Activated CD4-positive, alpha-beta T cell treated with anti-CD3 and anti-CD28 coated beads, Interleukin-2, amount 50 U/mL, for 1 hour (primary cell): Measurements from ENCODE around the gene FRS3.

Experiments
- DNase-seq: peaks from one replicate; pipeline ENCODE4 v3.0.0-alpha.2; 2020

Gene FRS3

DNA sequence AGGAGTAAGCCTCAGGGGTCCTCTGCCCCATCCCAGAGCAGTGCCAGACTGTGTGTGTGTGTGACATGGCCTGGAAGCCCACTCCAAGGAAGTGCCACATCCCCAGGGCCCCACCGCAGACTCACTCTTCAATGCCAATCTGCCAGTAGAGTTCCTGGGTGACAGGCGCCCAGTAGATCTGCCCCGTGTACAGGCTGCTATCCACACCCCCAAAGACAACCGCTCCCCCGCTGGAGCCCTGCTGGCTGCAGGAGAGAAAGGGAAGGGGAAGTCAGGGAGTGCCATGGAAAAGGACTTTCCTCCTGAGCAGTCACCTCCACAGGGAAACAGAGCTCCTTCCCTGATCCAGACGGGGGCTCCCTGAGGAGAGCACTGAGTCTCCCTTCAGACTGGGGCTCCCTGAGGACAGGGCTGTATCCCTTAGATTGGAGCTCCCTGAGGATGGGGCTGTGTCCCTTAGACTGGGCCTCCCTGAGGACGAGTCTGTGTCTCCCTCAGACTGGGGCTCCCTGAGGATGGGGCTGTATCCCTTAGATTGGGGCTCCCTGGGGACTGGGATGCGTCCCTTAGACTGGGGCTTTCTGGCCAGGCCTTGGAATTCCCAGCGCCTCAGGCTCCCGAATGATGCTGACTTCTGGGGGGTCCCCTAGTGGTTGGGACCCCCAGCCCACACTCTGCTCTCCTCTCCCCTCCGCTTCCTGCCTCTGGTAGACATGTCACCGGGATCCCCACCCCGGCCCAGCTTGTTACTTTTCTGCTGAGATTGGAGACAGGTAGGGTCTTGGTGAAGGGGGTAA lies 39.1 kb downstream of the FRS3 start:
- DNase-seq, result no peak

DNA sequence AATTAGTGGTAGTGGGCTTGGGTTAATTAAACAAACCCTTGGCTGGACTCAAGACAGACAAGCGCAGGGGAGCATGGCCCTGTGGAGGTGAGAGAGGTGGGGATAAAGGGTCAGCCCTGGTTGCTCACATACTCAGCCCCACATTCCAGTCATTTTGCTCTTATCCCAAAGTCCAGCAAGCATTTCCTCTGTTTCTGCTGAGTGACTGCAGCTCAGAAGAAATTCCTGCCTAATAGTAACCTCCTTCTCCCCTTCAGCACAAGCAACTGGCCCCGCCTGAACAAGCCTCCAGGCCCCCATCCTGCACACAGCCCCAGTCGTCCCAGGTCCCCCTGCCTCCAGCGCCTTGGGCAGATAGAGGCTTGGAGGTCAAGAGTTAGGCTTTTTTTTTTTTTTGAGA lies 40.7 kb downstream of the FRS3 start:
- no peak for DNase-seq

DNA sequence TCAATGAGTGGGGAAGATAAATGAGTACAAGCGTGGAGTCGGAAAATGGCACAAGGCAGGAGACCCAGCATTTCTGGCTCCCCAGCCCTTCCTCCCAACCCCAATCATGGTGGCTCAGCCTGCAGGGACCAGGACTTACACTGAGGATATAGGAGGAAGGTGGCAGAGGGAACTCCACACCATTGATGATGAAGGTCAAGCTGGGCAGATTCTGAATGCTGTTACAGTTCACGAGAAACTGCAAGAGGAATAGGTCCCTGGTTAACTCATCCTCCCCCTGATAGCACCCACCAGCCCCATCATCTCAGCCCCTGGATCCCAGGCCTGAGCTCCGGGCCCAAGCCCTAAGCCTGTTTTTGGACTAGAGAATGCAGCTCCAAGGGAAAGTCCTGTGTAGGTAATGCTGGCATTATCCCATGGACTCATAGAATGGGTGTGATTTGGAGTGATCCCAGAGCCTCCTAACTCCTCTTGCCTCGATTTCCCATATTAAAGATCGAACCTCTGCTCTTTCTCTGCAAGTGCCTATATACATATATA lies 42.0 kb downstream of the FRS3 start:
- DNase-seq, result no peak

DNA sequence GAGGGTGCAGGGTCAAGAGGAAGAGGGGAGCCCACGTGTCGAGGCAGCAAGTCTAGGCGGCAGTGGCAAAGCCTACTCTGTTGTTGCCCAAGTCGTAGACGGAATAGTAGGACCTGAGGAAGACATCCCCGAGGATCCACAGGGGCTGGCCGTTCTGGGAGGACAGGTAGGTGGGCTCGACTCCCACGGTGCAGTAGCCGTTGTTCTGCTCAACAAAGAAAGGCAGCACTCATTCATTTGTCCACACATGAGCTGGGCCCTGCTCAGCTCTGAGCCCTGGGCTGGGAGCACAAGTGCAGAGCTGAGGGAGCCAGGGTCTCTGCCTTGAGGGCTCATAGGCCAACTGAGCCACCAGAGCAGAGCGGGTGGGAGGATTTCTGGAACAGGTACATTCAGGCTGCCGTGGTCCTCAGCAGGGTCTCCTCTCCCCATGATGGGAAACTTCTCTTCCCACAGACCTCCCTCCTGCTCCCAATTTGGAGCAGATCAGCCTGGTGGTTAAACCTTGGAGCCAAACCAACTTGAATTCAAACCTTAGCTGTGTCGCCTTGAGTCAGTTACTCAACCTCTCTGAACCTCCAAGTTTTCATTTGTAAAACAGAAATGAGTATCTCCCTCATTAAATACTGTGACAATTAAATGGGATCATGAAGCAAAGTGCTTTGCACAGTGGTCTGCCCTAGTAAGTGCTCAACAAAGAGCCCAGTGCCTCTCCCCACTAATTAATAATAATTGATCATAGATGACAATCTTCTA lies 42.7 kb downstream of the FRS3 start:
- no peak for DNase-seq

DNA sequence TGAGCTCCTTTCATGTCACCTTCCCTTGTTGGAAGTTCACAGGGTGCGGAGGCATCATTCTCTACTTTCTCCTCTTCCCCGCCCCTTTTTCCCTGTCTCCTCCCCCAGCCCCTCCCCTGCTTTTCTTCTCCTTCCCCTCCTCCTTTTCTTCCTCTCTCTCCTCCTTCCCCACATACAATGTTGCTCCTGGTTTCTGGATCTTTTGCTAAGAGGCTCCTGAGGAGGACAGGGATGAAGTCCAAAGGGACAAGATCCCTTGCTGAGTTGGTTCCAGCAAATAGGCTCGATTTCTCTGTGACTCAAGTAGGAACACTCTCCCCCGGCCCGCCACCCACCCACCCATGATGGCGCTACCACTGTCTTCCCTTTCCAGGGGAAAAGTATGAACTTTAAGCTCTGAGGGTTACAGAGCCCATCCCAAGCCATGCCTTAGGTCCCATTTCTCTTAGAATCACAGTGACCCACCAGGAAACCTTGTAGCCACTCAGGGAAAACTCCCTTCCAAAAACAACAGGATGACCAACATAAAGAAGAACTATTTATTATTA lies 43.4 kb downstream of the FRS3 start:
- DNase-seq, result no peak

DNA sequence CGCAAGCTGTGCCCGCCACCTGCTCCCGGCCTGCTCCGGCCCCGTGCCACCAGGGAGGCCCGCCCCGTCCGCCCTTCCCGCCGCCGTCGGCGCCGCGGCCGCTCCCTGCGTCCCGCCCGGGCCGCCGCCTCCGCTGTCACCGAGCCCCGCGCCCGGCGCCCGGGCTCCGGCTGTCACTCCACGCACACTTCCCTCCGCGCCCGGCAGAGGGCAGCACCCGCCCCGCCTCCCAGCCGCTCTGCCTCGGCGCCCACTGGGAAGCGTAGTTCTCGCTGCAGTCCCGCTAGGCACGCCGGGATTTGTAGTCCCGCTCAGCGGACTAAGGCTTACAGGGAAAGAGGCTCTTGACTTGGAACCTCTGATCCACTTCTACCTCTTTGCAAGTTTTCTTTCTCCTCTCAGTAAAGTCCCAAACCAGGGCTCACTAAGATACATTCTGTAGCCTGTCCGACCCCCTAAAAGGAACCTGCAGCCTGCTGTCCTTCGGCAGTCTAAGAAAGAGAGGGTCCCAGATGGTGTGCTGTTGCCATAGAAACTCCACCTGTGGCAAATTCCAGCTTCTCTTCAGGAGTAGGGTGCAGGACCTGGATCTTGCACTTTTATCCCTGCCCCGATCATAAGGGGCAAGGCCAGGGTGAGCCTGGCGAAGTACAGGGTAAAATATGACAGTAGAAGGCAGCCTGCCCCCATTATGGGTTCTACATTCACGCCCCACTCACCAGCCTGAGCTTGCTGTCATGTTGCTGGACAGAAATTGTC lies 44.1 kb downstream of the FRS3 start, which contains the start of gene TFEB:
TFEB (minus strand) TSS at position 182 of the 759 bp plus-strand sequence. CDS start 44,395 bp downstream, outside the sequence.
- peak; percentile 93 for DNase-seq

DNA sequence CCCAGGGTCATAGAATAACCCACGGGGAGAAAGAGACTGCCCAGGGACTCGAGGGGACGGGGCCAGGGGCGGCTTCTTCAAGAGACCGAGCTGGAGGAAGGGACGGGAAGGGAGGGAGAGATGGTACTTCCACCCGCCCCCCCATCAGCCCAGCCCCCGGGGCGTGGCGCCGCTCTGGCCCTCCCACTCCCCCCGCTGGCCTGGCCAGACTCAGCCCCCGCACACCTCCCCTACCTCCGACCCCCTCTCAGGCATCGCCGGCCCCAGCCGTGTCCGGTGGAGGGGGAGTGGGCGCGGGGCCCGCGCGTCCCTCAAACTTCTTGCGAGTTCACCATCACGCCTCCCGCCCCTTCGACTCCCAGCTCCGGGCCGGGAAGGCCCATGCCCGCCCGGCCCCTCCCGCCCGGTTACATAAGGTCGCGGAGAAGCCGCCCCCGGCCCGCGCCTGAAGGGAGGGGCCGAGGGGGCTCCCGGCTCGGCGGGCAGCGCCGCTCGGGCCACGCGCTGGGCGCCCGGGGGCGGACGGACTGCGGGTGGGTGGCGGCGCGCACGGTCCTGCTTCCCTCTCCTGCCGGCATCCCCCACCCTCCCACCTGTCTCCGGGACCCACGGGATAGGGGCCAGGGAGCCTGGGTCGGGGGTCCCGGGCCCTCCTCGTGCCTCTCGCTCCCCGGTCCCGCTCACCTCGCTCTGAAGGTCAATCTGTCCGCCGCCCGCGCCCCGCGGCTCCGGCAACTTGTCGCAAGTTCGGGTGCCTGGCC lies 44.9 kb downstream of the FRS3 start:
- DNase-seq, result peak; percentile 64

DNA sequence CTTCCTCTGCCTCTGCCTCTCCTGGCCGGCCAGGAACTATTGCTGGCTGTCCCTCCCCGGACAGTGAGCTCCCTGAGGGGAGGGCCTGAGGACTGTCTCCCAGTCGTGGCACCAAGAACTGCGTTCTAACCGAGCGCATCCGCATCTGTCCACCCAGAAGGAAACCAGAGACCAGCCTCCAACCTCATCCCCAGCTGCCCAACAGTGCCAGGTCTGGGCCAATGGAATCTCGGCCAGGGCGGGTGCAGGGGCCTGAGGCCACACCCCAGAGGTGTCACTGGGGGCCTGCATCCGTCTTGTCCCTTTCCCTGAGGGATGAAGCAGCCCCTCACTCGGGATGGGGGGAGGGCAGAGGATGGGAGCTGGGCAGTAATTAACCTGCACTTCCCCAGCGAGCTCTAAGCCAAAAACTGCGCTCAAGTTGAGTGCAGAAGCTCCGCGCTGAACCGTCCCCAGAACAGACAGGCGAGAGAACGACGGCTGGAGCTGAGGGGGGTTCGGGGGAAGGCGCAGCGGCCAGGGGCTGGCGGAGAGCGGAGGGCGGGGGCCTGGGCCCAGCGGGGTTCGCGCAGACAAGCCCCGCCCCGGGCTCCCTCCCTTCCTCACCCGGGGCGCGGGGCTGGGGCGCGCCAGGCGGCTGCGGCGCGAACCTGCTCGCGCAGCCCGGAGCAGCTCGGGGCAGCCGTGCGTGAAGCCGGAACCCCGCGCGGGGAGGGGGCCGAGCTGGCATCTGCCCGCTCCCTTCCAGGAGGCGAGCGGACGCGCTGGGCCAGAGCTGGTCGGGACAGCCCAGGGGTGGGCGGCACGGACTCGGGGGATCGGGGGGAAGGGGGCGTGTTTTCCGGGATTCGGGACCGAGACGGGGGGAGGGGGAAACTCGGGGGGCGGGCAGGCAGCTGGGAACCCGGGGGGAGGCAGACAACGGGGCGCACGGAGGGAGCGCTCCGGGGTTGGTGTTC lies 45.7 kb downstream of the FRS3 start:
- DNase-seq, result peak; percentile 67

DNA sequence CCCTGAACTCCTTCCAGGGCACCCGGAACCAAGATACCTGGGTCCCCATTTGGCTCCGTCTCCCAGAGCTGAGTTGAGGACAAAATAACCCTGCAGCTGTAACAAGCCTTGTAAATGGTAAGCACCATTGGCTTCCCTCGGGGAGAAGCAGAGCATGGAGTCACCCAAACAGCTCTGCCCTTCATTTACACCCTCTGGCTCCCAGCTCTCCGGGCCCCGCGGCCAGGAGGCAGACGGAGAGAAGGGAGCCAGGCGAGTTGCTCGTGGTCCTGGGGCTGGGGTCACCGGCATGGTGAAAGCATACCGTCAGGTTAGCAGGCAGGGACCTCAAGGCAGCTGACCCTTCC lies 46.4 kb downstream of the FRS3 start:
- no peak for DNase-seq

DNA sequence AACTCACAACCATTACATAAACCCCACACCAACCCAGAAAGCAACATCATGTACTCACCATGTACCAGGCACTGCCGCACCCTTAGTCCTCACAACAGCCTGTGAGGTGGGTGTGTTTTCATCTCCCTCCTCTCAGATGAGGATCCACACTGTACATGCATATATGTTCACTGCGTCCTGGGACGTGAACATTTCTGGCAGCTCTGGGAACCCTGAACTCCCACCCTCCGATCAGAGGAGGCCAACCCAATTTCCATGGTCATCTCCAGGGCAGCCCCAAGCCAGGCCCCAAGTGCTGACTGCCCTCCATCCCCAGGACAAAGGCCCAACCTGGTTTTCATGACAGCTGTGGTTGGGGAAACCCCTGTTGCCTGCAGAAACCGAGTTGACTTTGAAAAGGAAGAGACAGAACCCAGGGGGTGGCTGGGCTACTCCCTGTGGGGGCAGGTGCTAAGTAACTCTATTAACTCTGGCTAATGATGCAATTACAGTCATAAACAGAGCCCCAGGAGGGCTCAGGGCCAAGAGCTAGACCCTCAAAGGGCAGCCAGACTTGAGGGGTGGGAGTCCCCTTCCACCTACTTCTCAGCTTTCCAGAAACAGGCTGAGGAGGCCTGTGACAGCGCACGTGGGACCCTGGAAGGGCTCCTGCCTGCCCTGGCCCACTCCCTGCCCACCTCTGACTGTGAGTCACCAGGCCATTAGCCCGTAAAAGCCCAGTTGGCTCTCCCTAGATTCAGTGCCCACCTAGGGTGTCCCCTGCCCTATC lies 46.9 kb downstream of the FRS3 start:
- peak; percentile 57 for DNase-seq

DNA sequence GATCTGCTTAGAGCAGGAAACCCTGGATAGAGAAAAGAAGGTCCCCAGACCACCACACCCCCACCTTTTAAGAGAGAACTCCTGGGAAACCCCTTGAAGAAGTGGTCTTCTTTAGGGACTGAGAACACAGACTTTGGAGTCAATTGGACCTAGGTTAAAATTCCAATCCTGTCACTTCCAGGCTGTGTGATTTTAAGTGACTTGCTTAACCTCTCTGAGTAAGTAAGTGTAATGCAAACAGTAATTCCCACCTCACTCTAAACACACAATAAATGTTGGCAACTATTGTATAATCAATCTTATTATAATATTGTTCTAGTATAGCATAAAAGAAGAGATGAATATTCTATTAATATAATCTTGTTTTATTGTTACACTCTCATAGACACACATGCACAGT lies 47.6 kb downstream of the FRS3 start:
- no peak for DNase-seq

DNA sequence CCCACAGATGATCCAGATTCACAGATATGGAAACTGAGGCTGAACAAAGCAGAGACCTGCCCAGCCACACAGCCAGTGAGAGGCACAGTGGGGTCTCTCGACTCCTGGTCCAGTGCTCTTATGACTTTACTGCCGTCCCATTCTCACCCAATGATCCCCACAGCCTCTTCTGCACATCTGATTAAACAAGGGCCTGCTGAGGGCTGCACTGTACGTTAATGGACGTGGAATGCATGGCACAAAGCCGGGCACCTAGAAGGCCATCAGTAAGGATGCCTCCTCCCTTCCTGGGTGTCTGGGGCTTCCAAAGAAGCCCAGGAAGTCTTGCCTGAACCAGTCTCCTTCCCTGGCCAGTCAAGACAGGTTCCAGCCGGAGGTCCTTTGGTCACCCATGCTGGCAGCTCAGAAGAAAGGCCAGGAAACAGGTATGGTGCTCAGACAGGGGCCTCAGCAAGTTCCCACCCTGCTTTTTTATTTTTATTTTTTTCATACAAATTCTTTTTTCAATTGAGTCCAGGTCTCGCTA lies 48.1 kb downstream of the FRS3 start:
- no peak for DNase-seq

DNA sequence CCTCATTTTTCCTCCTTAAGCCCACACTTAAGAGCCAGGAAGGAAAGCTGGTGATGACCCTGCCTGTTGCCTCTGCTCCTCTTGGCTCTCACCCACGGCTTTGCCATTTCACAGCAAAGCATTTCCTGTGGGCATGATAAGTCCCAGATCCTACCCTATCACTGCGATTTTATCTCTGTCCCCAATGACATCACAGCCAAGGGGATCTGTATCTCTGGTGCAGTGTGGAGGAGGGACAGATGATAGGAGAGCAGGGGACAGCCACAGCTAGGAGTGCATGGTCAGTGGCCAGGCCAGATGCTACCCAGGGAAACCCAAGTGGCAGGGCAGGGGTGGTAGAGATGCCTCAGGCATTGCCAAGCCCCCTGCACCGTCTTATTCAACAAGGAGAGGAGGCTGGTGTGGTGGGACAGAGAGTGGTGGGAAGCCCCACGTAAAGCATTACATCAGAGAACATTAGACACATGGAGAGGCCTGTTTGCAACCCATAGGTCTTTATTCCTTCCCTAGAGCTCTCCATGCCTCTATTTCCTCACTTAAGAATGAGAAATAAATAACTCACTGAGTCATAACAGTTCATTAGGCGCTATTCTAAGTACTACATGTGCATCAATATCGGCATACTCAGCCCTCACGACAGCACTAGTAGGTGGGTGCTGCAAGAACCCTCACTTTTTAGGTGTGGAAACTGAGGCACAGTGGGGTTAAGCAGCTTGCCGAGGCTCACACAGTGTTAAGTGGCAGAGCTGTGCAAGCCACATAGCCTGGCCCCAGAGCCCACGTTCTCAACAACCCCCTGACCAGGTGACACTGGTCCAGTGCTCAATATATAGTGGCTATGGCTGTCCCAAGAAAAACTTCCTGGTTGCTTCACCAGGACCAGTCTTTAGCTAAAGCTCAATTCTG lies 48.9 kb downstream of the FRS3 start:
- no peak for DNase-seq

DNA sequence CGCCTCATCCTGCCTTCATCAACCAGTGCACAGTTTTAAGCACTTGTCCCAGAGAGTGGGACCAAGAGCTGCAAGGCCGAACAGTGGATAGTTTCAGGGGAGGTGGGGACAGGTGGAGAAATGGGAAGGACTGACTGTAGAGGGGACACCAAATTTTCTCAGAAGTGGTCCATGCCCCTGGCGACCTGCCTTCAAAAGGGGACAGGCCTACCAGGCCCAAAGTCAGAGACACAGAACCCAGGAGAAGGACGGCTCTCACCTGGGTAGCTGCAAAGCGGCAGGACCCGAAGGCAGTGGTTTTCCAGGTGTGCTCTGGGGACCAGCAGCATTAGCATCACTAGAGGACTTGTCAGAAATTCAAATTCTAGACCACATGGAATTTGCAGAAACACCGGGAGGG lies 50.1 kb downstream of the FRS3 start:
- DNase-seq, result no peak

DNA sequence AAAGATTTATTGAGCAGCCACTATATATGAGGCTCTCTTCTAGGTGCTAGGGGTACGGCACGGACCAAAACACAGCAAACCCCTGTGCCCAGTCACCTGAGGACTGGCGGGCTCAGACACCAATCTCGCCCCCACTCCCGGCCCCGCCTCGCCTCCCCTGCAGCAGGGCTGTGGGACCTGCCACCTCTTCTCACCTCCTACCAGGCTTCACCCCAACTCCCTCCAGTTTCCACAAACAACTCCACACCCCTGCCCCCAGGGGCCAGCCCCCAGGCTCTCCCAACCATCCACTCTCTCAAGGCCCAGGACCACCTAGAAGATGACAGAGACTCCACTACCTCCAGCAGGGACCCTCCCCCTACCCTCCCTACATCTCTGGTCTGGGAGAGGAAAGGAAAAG lies 50.7 kb downstream of the FRS3 start:
- no peak for DNase-seq

DNA sequence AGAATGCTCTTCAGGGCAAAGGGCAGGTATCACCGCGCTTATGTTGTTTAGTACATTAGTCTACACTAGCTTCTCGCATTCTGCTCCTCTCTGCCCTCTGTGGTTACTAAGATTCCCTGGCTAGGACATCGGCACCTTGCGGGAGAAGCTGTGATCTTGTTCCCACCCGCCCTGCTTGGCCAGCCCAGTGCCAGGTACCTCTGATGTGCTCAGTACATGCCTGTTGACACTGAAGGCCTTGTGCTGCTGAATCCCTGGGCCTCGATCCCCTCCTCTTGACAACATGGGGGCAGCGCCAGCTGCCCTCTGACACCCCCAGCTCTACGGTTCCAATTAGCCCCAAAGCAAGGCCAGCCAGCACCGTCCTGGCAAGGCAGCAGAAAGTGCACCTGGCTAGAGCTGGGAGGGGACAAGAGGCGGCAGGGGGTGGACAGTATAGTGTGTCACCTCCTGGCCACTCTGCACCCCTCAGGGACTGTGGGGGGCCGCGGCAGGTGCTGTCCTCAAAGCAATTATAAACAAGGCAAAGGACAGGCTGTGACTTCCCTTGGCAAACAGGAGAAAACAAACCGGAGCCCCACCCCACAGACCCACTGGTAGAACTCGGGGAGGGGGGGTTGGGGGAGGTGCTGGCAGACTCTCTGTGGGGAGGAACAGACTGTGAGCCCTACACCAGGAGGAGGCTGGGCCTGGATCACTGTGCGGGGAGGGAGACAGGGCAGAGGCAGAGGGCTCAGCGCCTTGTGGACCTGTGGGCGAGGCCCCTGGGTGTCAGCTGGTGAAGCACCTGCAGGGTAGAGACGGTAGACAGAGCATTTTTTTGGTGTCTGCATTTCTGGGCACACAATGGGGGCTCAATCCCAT lies 51.4 kb downstream of the FRS3 start:
- no peak for DNase-seq

DNA sequence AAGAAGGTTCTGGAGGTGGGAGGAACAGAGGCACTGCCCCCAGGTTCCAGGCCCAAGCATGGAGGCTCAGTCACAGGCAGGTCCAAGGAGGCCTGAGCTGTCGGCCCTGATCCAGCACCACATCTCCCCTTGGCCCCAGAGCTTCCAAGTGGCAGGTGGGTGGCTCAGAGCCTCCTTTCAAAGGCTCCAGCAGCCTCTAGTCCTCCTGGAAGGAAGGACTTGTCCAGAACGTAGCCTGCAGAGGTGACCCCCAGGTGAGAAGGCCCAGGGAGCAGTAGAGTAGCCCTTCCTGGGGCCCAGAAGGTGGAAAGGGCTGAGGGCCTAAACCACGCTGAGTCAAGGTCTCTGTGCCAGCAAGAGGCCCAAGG lies 52.0 kb downstream of the FRS3 start:
- DNase-seq, result no peak

DNA sequence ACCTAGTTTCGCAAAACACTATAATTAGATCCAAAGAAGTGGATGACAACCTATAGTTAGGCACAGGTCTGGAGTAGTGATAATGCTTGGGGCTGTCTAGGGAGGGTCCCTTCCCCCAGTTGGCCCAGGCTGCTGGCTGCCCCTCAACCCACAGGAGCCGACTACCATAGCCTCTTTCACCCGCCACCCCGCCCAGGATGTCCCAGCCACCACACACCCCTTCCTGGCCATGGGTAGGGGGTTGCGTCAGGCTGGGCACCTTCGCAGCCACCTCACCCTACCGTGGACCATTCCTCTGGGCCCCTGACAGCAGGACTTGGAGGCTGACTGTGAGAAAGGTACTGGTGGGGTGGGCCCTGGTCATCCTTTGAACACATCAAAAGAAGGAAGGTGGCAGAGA lies 52.8 kb downstream of the FRS3 start:
- no peak for DNase-seq
